B cell (primary cell): Measurements from ENCODE around the gene MED25.

ENCODE experiments used
- CTCF ChIP-seq: fragments of 200-600 bp; IDR thresholded peaks from one replicate; pipeline ENCODE4 v1.8.0; 2022; ENCODE audit warnings: antibody characterized with exemption, mild to moderate bottlenecking
- EZH2 ChIP-seq: IDR thresholded peaks from 2 replicates; pipeline ENCODE4 v1.6.1; 2012; ENCODE audit warnings: borderline replicate concordance, low read depth, mild to moderate bottlenecking, moderate library complexity, low read length; ENCODE audit not compliant: insufficient read depth, poor library complexity, severe bottlenecking

GRCh38 chr19:49830766-49831165, 12.7 kb downstream of the MED25 start:
- TF ChIP-seq CTCF: no peak
- TF ChIP-seq EZH2: no peak
